ENCODE results near the gene DHRS7C. TPM values are rescaled to one million over a fixed set of nuclear protein-coding genes. Genes with fewer than 3 reads are reported as not detected.

Gene DHRS7C
- total RNA-seq, 1 donor from 2014 or later, result not detected

- H3K27ac Mint-ChIP-seq, result no peak overlapping the region
- no peaks in the 10 kb centered on the region for H3K9me3 ChIP-seq (ENCODE audit: low read depth)
- no peak overlapping the region for H3K4me3 ChIP-seq
- H3K4me1 ChIP-seq, result no peaks in the 10 kb centered on the region
- H4K20me1 ChIP-seq (ENCODE audit: low read depth), result no peaks in the 10 kb centered on the region
- H3K4me3 Mint-ChIP-seq, result no peak overlapping the region
- H3K4me1 Mint-ChIP-seq, result no peaks in the 10 kb centered on the region
- no peaks in the 10 kb centered on the region for H3K36me3 Mint-ChIP-seq
- H3K9ac ChIP-seq, result no peak overlapping the region
- no peaks in the 10 kb centered on the region for H3F3A ChIP-seq (ENCODE audit: low read depth)
- H3K9me3 Mint-ChIP-seq, result no peaks in the 10 kb centered on the region
- no peak for DNase-seq (ENCODE audit: low spot score)
- H3K4me2 ChIP-seq, result no peak overlapping the region
- no peaks in the 10 kb centered on the region for H3K79me2 ChIP-seq (ENCODE audit: low read depth)
- H3K27me3 Mint-ChIP-seq (ENCODE audit: insufficient read depth, low read depth), result peaks cover 7% of the 10 kb centered on the region
- H2AFZ ChIP-seq (replicated peaks), result no peak overlapping the region
- no peaks in the 10 kb centered on the region for H3K27me3 ChIP-seq
- TF ChIP-seq CTCF (IDR thresholded peaks at IDR 0.05), result no peak
- no peak for TF ChIP-seq EZH2phosphoT487 (IDR thresholded peaks at IDR 0.05)
- TF ChIP-seq EZH2 (IDR thresholded peaks at IDR 0.05), result no peak
- H3K36me3 ChIP-seq, result no peaks in the 10 kb centered on the region
- H3K27ac ChIP-seq, result no peak overlapping the region
These were observed 24.4 kb downstream of the DHRS7C start for GRCh38 chr17:9766970-9767369.

- no peaks in the 10 kb centered on the region for H4K20me1 ChIP-seq (ENCODE audit: low read depth)
- no peak overlapping the region for H3K9ac ChIP-seq
- H3K4me1 ChIP-seq, result no peaks in the 10 kb centered on the region
- H3F3A ChIP-seq (ENCODE audit: low read depth), result no peaks in the 10 kb centered on the region
- H3K4me1 Mint-ChIP-seq, result no peaks in the 10 kb centered on the region
- H2AFZ ChIP-seq (replicated peaks), result no peak overlapping the region
- DNase-seq (ENCODE audit: low spot score), result no peak
- H3K27me3 Mint-ChIP-seq (ENCODE audit: insufficient read depth, low read depth), result peaks cover 7% of the 10 kb centered on the region
- no peak overlapping the region for H3K4me3 Mint-ChIP-seq
- no peaks in the 10 kb centered on the region for H3K27me3 ChIP-seq
- H3K27ac Mint-ChIP-seq, result no peak overlapping the region
- no peaks in the 10 kb centered on the region for H3K9me3 ChIP-seq (ENCODE audit: low read depth)
- no peak overlapping the region for H3K4me3 ChIP-seq
- H3K4me2 ChIP-seq, result no peak overlapping the region
- no peaks in the 10 kb centered on the region for H3K36me3 Mint-ChIP-seq
- H3K9me3 Mint-ChIP-seq, result no peaks in the 10 kb centered on the region
- TF ChIP-seq CTCF (IDR thresholded peaks at IDR 0.05), result no peak
- no peak for TF ChIP-seq EZH2phosphoT487 (IDR thresholded peaks at IDR 0.05)
- no peak for TF ChIP-seq EZH2 (IDR thresholded peaks at IDR 0.05)
- H3K27ac ChIP-seq, result no peak overlapping the region
- H3K36me3 ChIP-seq, result no peaks in the 10 kb centered on the region
- no peaks in the 10 kb centered on the region for H3K79me2 ChIP-seq (ENCODE audit: low read depth)
These were observed 26.1 kb downstream of the DHRS7C start for GRCh38 chr17:9765322-9765721.

DNA sequence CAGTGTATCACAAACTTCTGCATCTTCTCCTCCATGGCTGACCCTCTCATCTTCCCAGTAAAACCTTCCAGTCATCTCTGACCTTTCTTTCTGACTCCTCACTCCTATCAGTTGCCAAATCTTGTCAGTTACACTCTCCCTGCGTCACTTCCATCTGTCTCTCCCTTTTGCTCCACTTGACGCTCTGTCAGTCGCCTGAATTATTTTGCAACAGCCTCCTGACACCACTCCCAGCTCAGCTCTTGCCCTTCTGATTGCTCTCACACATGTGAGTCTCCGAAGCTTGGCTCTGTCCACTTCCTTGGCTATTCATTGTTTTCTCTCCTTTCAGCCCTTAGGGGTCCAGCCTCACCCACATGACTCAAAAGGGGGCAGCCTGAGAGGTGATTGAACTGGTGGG is 27.7 kb downstream of the DHRS7C start:
- H3K27me3 ChIP-seq, result no peaks in the 10 kb centered on the region
- H3K36me3 Mint-ChIP-seq, result no peaks in the 10 kb centered on the region
- H3K4me1 Mint-ChIP-seq, result no peaks in the 10 kb centered on the region

More for the DNA sequence above, 27.7 kb downstream of the DHRS7C start:
- Histone ChIP-seq H3K27ac (no peak overlapping the region), H3K9ac (no peak overlapping the region), H2AFZ (replicated peaks) (peak overlapping the region; percentile 42), H3K9me3 (ENCODE audit: low read depth) (no peaks in the 10 kb centered on the region), H3K4me3 (no peak overlapping the region), H3K4me2 (no peak overlapping the region), H3F3A (ENCODE audit: low read depth) (no peaks in the 10 kb centered on the region), H3K4me1 (no peaks in the 10 kb centered on the region), H4K20me1 (ENCODE audit: low read depth) (no peaks in the 10 kb centered on the region), H3K36me3 (no peaks in the 10 kb centered on the region), H3K79me2 (ENCODE audit: low read depth) (no peaks in the 10 kb centered on the region)
- peaks cover 7% of the 10 kb centered on the region for H3K27me3 Mint-ChIP-seq (ENCODE audit: insufficient read depth, low read depth)
- H3K4me3 Mint-ChIP-seq, result no peak overlapping the region
- H3K27ac Mint-ChIP-seq, result no peak overlapping the region
- H3K9me3 Mint-ChIP-seq, result no peaks in the 10 kb centered on the region
- TF ChIP-seq EZH2phosphoT487 (IDR thresholded peaks at IDR 0.05) (no peak), EZH2 (IDR thresholded peaks at IDR 0.05) (no peak), CTCF (IDR thresholded peaks at IDR 0.05) (no peak)
- no peak for DNase-seq (ENCODE audit: low spot score)
